Right cardiac atrium (tissue), 5 donors: ENCODE data around the gene SPATA33. TPM values are rescaled to one million over a fixed set of nuclear protein-coding genes. Genes with fewer than 3 reads are reported as not detected.
"Not testable (repeated sequence)": the region's sequence is repeated elsewhere in the genome, so short reads cannot be mapped to it uniquely, and the experiment has no call there.

Source experiments
- ATAC-seq, 2 donors: fragments of 200-7000 bp; cut with Tn5 transposase; one replicate each; pipeline versions ENCODE4 v1.8.0 to v1.9.1; 2020; ENCODE audit warnings: moderate library complexity in 2 of 2, mild to moderate bottlenecking in 1 of 2
- DNase-seq, 3 donors: peaks; one replicate each; pipeline ENCODE4 v3.0.0-alpha.2; 2020
- H3K27ac ChIP-seq: one replicate; pipeline ENCODE4 v1.5.1; 2013; ENCODE audit warnings: mild to moderate bottlenecking, low read length, control low read depth, moderate library complexity
- H3K27me3 ChIP-seq: one replicate; pipeline ENCODE4 v1.6.1; 2013; ENCODE audit not compliant: control insufficient read depth, insufficient read depth
- H3K4me1 ChIP-seq: one replicate; pipeline ENCODE4 v1.6.1; 2013; ENCODE audit warnings: low read length; ENCODE audit not compliant: control insufficient read depth, insufficient read depth
- H3K4me3 ChIP-seq: one replicate; pipeline ENCODE4 v1.5.1; 2013; ENCODE audit warnings: low read length, control low read depth
- H3K9me3 ChIP-seq: one replicate; pipeline ENCODE4 v1.6.1; 2013; ENCODE audit warnings: low read length; ENCODE audit not compliant: control insufficient read depth
- WGBS: extraction: QIAGEN DNeasy Blood & Tissue Kit; methylation state at CpG from one replicate; pipeline ENCODE4 v1.1.7; 2013; 5-methylcytosine and 5-hydroxymethylcytosine counted together
- intact Hi-C, 4 donors: fragments of 100-400 bp; cut with DNase I; formaldehyde crosslinking; loops; one replicate each; pipeline versions ENCODE4 v1.11.0 to v1.14.0; 2022 to 2023
- polyA plus RNA-seq: library from polyadenylated mRNA; stranded (reverse); fragments of 200-250 nt; gene quantifications from one replicate; pipeline ENCODE4 v1.2.3, GENCODE V29; 2013
- total RNA-seq, 4 donors: library from RNA; stranded (reverse); fragmentation: NEBNext Ultra II Directional; extraction: Animal tissue kit (Norgen Biotek cat#: 25700); gene quantifications; one replicate each; pipeline ENCODE4 v1.2.1, GENCODE V29; 2021
- donor health status: healthy with polysubstance abuse.
- donor health status: DM: no; HTN: yes; CAD: no.
- donor health status: DM: no; HTN: no; CAD: no.
- donor health status: DM: no; HTN: yes; CAD: no; lungs with severe emphysema.
- donor health status: DM: yes; HTN: yes; CAD: no.

The SPATA33 gene
- total and polyA plus RNA-seq, 5 donors = 1.4 to 5.3 (median 2.9) TPM

- no peak for ATAC-seq
- 90% methylated on average over 12 of the region's 12 CpGs for WGBS
- Histone ChIP-seq H3K4me3 (no peak overlapping the region), H3K4me1 (no peaks in the 10 kb centered on the region), H3K27me3 (no peaks in the 10 kb centered on the region), H3K27ac (no peak overlapping the region), H3K9me3 (no peaks in the 10 kb centered on the region)
- intact Hi-C loops = no loop called here
- DNase-seq = no peak
These were observed 10.7 kb upstream of the SPATA33 start for GRCh38 chr16:89646906-89647305.

- no peaks in the 10 kb centered on the region for H3K27me3 ChIP-seq
- no peak for ATAC-seq
- peak in 1 of 3 donors; percentile 9 for DNase-seq
- WGBS = 91% methylated on average over 15 of the region's 15 CpGs
- H3K4me1 ChIP-seq = peaks cover 3% of the 10 kb centered on the region
- no peak overlapping the region for H3K4me3 ChIP-seq
- intact Hi-C loops = no loop called here
- no peaks in the 10 kb centered on the region for H3K9me3 ChIP-seq
- H3K27ac ChIP-seq = no peak overlapping the region
These were observed 6.1 kb upstream of the SPATA33 start for GRCh38 chr16:89651584-89651983.

GRCh38 chr16:89653656-89654295 is 3.9 kb upstream of the SPATA33 start:
- intact Hi-C loops = no loop called here
- WGBS = 85% methylated on average over 10 of the region's 10 CpGs
- H3K27ac ChIP-seq = no peak overlapping the region
- no peaks in the 10 kb centered on the region for H3K27me3 ChIP-seq
- ATAC-seq = no peak
- H3K4me1 ChIP-seq = peaks cover 9% of the 10 kb centered on the region
- no peak for DNase-seq
- H3K4me3 ChIP-seq = no peak overlapping the region
- no peaks in the 10 kb centered on the region for H3K9me3 ChIP-seq

- DNase-seq (no peak), ATAC-seq (no peak)
- Histone ChIP-seq H3K4me1 (peaks cover 9% of the 10 kb centered on the region), H3K9me3 (no peaks in the 10 kb centered on the region), H3K27ac (no peak overlapping the region), H3K4me3 (no peak overlapping the region), H3K27me3 (no peaks in the 10 kb centered on the region)
- 85% methylated on average over 10 of the region's 10 CpGs for WGBS
- intact Hi-C loops = no loop called here
These were observed 2.5 kb upstream of the SPATA33 start for GRCh38 chr16:89655062-89655643.

- peak in 1 of 2 donors; percentile 1 for ATAC-seq
- Histone ChIP-seq H3K4me1 (peaks cover 9% of the 10 kb centered on the region), H3K27me3 (no peaks in the 10 kb centered on the region), H3K4me3 (peak overlapping the region; percentile 90), H3K27ac (no peak overlapping the region), H3K9me3 (no peaks in the 10 kb centered on the region)
- intact Hi-C loops = no loop called here
- WGBS = 34% methylated on average over 32 of the region's 32 CpGs
- DNase-seq = peak in 1 of 3 donors; percentile 57
These were observed 1.1 kb upstream of the SPATA33 start for GRCh38 chr16:89656435-89657121.

- Histone ChIP-seq H3K4me1 (peaks cover 9% of the 10 kb centered on the region), H3K4me3 (peak overlapping the region; percentile 90), H3K9me3 (no peaks in the 10 kb centered on the region), H3K27ac (peak overlapping the region; percentile 2), H3K27me3 (no peaks in the 10 kb centered on the region)
- ATAC-seq (peak in 1 of 2 donors; percentile 20), DNase-seq (peak in 1 of 3 donors; percentile 61)
- 16% methylated on average over 27 of the region's 27 CpGs for WGBS
- intact Hi-C loops = no loop called here
These were observed 714 bp downstream of the SPATA33 start for GRCh38 chr16:89658221-89658879.

- ATAC-seq = no peak
These were observed 2.5 kb downstream of the SPATA33 start for GRCh38 chr16:89660146-89660545.

GRCh38 chr16:89661215-89661614 is 3.6 kb downstream of the SPATA33 start:
- intact Hi-C loops = no loop called here
- Histone ChIP-seq H3K9me3 (no peaks in the 10 kb centered on the region), H3K27me3 (no peaks in the 10 kb centered on the region), H3K4me1 (peaks cover 9% of the 10 kb centered on the region), H3K4me3 (no peak overlapping the region), H3K27ac (no peak overlapping the region)
- 89% methylated on average over 9 of the region's 9 CpGs for WGBS
- DNase-seq (no peak), ATAC-seq (no peak)

More at GRCh38 chr16:89660146-89660545, 2.5 kb downstream of the SPATA33 start:
- no peak for DNase-seq
- Histone ChIP-seq H3K9me3 (no peaks in the 10 kb centered on the region), H3K27ac (no peak overlapping the region), H3K4me1 (peaks cover 9% of the 10 kb centered on the region), H3K4me3 (no peak overlapping the region), H3K27me3 (no peaks in the 10 kb centered on the region)
- 78% methylated on average over 7 of the region's 7 CpGs for WGBS
- intact Hi-C loops = no loop called here

GRCh38 chr16:89664238-89664637 is 6.6 kb downstream of the SPATA33 start:
- 85% methylated on average over 10 of the region's 11 CpGs for WGBS
- H3K9me3 ChIP-seq, H3K4me3 ChIP-seq, ATAC-seq, H3K4me1 ChIP-seq, H3K27me3 ChIP-seq, DNase-seq, H3K27ac ChIP-seq, intact Hi-C loops: not testable (repeated sequence)

- not testable (repeated sequence) for DNase-seq, ATAC-seq
- WGBS = 33% methylated on average over 7 of the region's 7 CpGs
These were observed 9.4 kb downstream of the SPATA33 start for GRCh38 chr16:89667000-89667399.

GRCh38 chr16:89667633-89668032 is 10.0 kb downstream of the SPATA33 start:
- no peak for ATAC-seq
- intact Hi-C loops = no loop called here
- no peaks in the 10 kb centered on the region for H3K27me3 ChIP-seq
- no peaks in the 10 kb centered on the region for H3K9me3 ChIP-seq
- no peak overlapping the region for H3K27ac ChIP-seq
- no peak for DNase-seq
- no peaks in the 10 kb centered on the region for H3K4me1 ChIP-seq
- no peak overlapping the region for H3K4me3 ChIP-seq
- 84% methylated on average over 9 of the region's 9 CpGs for WGBS

More at GRCh38 chr16:89667000-89667399, 9.4 kb downstream of the SPATA33 start:
- H3K27ac ChIP-seq, H3K4me3 ChIP-seq, intact Hi-C loops, H3K4me1 ChIP-seq, H3K27me3 ChIP-seq, H3K9me3 ChIP-seq: not testable (repeated sequence)
